SK-N-SH treated with all-trans-retinoic acid at 6 μM for 48 hours (cell line): ENCODE measurements around the gene RPS16.

Experiments used
- ARNTL ChIP-seq: fragments of 450-650 bp; formaldehyde crosslinking; IDR thresholded peaks from 2 replicates; pipeline ENCODE4 v1.5.0; 2020; ENCODE audit warnings: low read depth, mild to moderate bottlenecking, moderate library complexity, borderline replicate concordance
- PATZ1 ChIP-seq: fragments of 250-450 bp; sonication (Bioruptor Pico); IDR thresholded peaks from 2 replicates; pipeline ENCODE4 v1.8.0; 2020; ENCODE audit warnings: mild to moderate bottlenecking, moderate library complexity, borderline replicate concordance
- RARB ChIP-seq: fragments of 250-450 bp; sonication (Bioruptor Pico); IDR thresholded peaks from 2 replicates; pipeline ENCODE4 v1.8.0; 2021; ENCODE audit warnings: mild to moderate bottlenecking, moderate library complexity
- TCF4 ChIP-seq: fragments of 250-450 bp; sonication (Bioruptor Pico); IDR thresholded peaks from 2 replicates; pipeline ENCODE4 v1.8.0; 2021; ENCODE audit warnings: mild to moderate bottlenecking, moderate library complexity, borderline replicate concordance
- ZC3H10 ChIP-seq: fragments of 250-450 bp; sonication (Bioruptor Pico); IDR thresholded peaks from 2 replicates; pipeline ENCODE4 v1.5.1; 2021; ENCODE audit warnings: mild to moderate bottlenecking, moderate library complexity
- ZFP3 ChIP-seq: fragments of 250-450 bp; sonication (Bioruptor Pico); IDR thresholded peaks from 2 replicates; pipeline ENCODE4 v1.5.0; 2020; ENCODE audit warnings: mild to moderate bottlenecking, moderate library complexity
- ZNF565 ChIP-seq: fragments of 450-650 bp; formaldehyde crosslinking; conservative IDR thresholded peaks from 2 replicates; pipeline ENCODE4 v1.5.0; 2020; ENCODE audit warnings: low read depth, mild to moderate bottlenecking, moderate library complexity
- ZNF70 ChIP-seq: fragments of 450-650 bp; formaldehyde crosslinking; IDR thresholded peaks from 2 replicates; pipeline ENCODE4 v1.5.0; 2020; ENCODE audit warnings: mild to moderate bottlenecking, moderate library complexity

GRCh38 chr19:39483141-39483540 is 47.4 kb upstream of the RPS16 start:
- no peak for TF ChIP-seq PATZ1 (CRISPR knock-in tag)
- no peak for TF ChIP-seq ZC3H10 (CRISPR knock-in tag)
- no peak for TF ChIP-seq ARNTL (CRISPR knock-in tag)
- TF ChIP-seq ZNF70: no peak
- no peak for TF ChIP-seq ZFP3 (CRISPR knock-in tag)
- no peak for TF ChIP-seq ZNF565 (CRISPR knock-in tag)
- TF ChIP-seq RARB: no peak
- TF ChIP-seq TCF4: no peak
